ENCODE measurements around the gene PLIN3.

- TF ChIP-seq ZNF274 (IDR thresholded peaks at IDR 0.05; ENCODE audit: low read depth, low read length) (no peak), YY1 (IDR thresholded peaks at IDR 0.05; ENCODE audit: insufficient read depth, insufficient read length) (no peak), SUZ12 (IDR thresholded peaks at IDR 0.05; ENCODE audit: extremely low read depth, insufficient read depth, insufficient read length) (no peak)
These were observed 52.6 kb downstream of the PLIN3 start for GRCh38 chr19:4814625-4815425.

Data from NT2/D1 (cell line).